Stimulated activated CD8-positive, alpha-beta memory T cell treated with anti-CD3 and anti-CD28 coated beads, Interleukin-15, amount 100 ng/mL, for 4 hours (primary cell): ENCODE data around the gene TLE2.
"Not testable (repeated sequence)": the region's sequence is repeated elsewhere in the genome, so short reads cannot be mapped to it uniquely, and the experiment has no call there.

Experiments
- DNase-seq, 2 donors: peaks; one replicate each; pipeline ENCODE4 v3.0.0-alpha.2; 2020; ENCODE audit warnings: low read depth in 2 of 2

Gene TLE2

GRCh38 chr19:3056417-3057088 is 27.5 kb upstream of the TLE2 start:
- DNase-seq = no peak

- no peak for DNase-seq
Measured at GRCh38 chr19:3055741-3056416, 26.8 kb upstream of the TLE2 start.

- DNase-seq = no peak
Measured at GRCh38 chr19:3054972-3055740, 26.1 kb upstream of the TLE2 start.

- DNase-seq = no peak
Measured at GRCh38 chr19:3054265-3054971, 25.3 kb upstream of the TLE2 start.

GRCh38 chr19:3053780-3054179 is 24.7 kb upstream of the TLE2 start:
- no peak for DNase-seq

GRCh38 chr19:3053218-3053621 is 24.1 kb upstream of the TLE2 start:
- DNase-seq = no peak

GRCh38 chr19:3050016-3050415 is 20.9 kb upstream of the TLE2 start:
- DNase-seq = not testable (repeated sequence)

GRCh38 chr19:3049089-3049488 is 20.0 kb upstream of the TLE2 start:
- DNase-seq = no peak

GRCh38 chr19:3048190-3048533 is 19.1 kb upstream of the TLE2 start:
- no peak for DNase-seq

- DNase-seq = peak in 1 of 2 donors; percentile 33
Measured at GRCh38 chr19:3047496-3048189, 18.6 kb upstream of the TLE2 start.

GRCh38 chr19:3046698-3047495 is 17.8 kb upstream of the TLE2 start:
- DNase-seq = no peak

GRCh38 chr19:3045885-3046697 is 17.0 kb upstream of the TLE2 start:
- DNase-seq = no peak

- no peak for DNase-seq
Measured at GRCh38 chr19:3045191-3045590, 16.1 kb upstream of the TLE2 start.

GRCh38 chr19:3042621-3043267 is 13.7 kb upstream of the TLE2 start:
- DNase-seq = no peak

- DNase-seq = no peak
Measured at GRCh38 chr19:3041761-3042620, 12.9 kb upstream of the TLE2 start.

GRCh38 chr19:3041327-3041726 is 12.2 kb upstream of the TLE2 start:
- DNase-seq = no peak

- DNase-seq = no peak
Measured at GRCh38 chr19:3039641-3040077, 10.6 kb upstream of the TLE2 start.

GRCh38 chr19:3039125-3039524 is 10.0 kb upstream of the TLE2 start:
- DNase-seq = no peak
